Tibial artery (tissue), 4 donors: Measurements from ENCODE around the gene TTR.
A peak's percentile ranks its signal among the peaks of the same experiment; 100 is the strongest.

Experiments
- DNase-seq, 2 donors: peaks; one replicate each; pipeline ENCODE4 v3.0.0-alpha.2; 2019
- H3K27ac ChIP-seq, 2 donors: fragments of 200-600 bp; sonication (generic) in 1 of 2; 1 replicate in 1 of 2; 2 replicates in 1 of 2; pipeline ENCODE4 v1.5.1; 2018 to 2019; ENCODE audit warnings: mild to moderate bottlenecking in 1 of 2
- H3K27me3 ChIP-seq, 2 donors: fragments of 200-600 bp; sonication (generic) in 1 of 2; one replicate each; pipeline versions ENCODE4 v1.5.1 to v1.6.0; 2016 to 2019
- H3K36me3 ChIP-seq, 3 donors: fragments of 200-600 bp; sonication (generic) in 2 of 3; one replicate each; pipeline ENCODE4 v1.5.1; 2016 to 2019; ENCODE audit warnings: mild to moderate bottlenecking in 2 of 3
- H3K4me1 ChIP-seq, 4 donors: fragments of 200-600 bp; sonication (generic) in 2 of 4; 1 replicate in 3 of 4; 2 replicates in 1 of 4; pipeline ENCODE4 v1.5.1; 2016 to 2019
- H3K4me3 ChIP-seq, 2 donors: fragments of 200-600 bp; sonication (generic) in 1 of 2; 1 replicate in 1 of 2; 2 replicates in 1 of 2; pipeline ENCODE4 v1.5.1; 2018 to 2019; ENCODE audit warnings: mild to moderate bottlenecking in 2 of 2
- H3K9me3 ChIP-seq, 3 donors: fragments of 200-600 bp; sonication (generic) in 1 of 3; one replicate each; pipeline ENCODE4 v1.5.1; 2016 to 2019
- intact Hi-C: fragments of 100-400 bp; cut with DNase I; formaldehyde crosslinking; loops from one replicate; pipeline ENCODE4 v1.15.0; 2023; ENCODE audit warnings: low total_unique reads
- TF ChIP-seq, protein P1 (sequence below), 2 experiments: fragments of 200-600 bp in 1 of 2; fragments of 450-650 bp in 1 of 2; IDR thresholded peaks; one replicate each; pipeline ENCODE4 v1.5.1; 2017 to 2019; ENCODE audit warnings: antibody characterized with exemption in 2 of 2, mild to moderate bottlenecking in 1 of 2, moderate library complexity in 1 of 2

Gene TTR

DNA sequence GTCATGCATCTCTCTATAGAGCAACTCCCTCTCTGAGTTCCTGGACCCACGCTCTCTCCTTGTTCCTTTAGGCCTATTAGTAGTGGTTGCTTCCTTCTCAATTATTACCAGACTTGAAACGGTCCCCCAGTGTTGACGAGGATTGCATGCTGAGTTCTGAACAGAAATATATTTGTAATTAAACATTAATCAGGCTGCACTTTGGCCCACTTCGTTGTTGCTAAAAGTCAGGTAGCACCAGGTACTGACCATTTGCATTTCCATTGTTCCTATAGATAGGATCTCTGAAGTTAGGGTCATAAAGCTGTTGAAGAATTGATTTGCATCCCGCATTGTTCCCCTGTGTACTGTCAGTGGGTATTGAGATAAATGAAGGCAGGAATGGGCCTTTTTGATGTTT lies 36.9 kb upstream of the TTR start:
- no peaks in the 10 kb centered on the region for H3K27me3 ChIP-seq
- H3K4me3 ChIP-seq, result no peak overlapping the region
- intact Hi-C loops, result no loop called here
- no peaks in the 10 kb centered on the region for H3K36me3 ChIP-seq
- H3K9me3 ChIP-seq, result no peaks in the 10 kb centered on the region
- no peak for DNase-seq
- TF ChIP-seq, protein P1, sequence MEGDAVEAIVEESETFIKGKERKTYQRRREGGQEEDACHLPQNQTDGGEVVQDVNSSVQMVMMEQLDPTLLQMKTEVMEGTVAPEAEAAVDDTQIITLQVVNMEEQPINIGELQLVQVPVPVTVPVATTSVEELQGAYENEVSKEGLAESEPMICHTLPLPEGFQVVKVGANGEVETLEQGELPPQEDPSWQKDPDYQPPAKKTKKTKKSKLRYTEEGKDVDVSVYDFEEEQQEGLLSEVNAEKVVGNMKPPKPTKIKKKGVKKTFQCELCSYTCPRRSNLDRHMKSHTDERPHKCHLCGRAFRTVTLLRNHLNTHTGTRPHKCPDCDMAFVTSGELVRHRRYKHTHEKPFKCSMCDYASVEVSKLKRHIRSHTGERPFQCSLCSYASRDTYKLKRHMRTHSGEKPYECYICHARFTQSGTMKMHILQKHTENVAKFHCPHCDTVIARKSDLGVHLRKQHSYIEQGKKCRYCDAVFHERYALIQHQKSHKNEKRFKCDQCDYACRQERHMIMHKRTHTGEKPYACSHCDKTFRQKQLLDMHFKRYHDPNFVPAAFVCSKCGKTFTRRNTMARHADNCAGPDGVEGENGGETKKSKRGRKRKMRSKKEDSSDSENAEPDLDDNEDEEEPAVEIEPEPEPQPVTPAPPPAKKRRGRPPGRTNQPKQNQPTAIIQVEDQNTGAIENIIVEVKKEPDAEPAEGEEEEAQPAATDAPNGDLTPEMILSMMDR (IDR thresholded peaks at IDR 0.05), result no peak
- H3K27ac ChIP-seq, result no peak overlapping the region
- H3K4me1 ChIP-seq, result no peaks in the 10 kb centered on the region

DNA sequence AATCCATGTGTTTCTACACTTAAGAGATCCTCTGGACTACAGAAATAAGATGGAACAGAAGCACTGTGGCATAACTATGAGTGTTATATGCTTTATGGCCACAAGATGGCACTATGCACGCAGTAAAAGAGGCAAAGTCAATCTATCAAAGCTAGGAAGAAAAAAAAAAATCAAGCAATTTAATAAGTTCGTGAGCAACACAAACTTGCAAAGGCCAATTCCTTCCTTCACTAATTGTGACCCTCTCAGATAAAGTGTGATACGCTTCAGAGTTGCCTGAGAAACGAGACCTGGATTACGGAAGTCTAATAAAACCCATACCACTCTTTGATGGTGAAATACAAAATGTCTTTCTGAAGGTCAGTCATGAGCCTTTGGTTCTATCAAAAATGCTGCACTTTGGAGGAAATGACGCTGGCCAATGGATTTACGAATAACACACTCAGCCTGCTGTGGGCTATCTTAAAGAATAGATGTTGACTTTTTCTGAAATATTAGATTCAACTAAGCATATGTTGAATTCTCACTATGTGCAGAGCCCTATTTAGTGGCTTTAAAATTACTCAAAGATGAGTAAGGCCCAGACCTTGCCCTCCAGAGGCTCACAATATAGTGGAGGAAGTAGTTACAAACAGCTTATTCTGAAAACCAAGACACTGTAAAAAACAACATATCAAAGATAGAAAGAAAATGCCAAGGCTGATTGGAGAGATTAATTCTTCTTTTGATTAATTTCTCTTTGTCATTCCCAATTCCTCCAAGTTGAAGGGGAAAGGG lies 35.5 kb upstream of the TTR start:
- TF ChIP-seq, protein P1 (IDR thresholded peaks at IDR 0.05), result peak; percentile 68 to 82
- no peaks in the 10 kb centered on the region for H3K27me3 ChIP-seq
- intact Hi-C loops, result no loop called here
- DNase-seq, result no peak
- H3K4me3 ChIP-seq, result no peak overlapping the region
- no peaks in the 10 kb centered on the region for H3K36me3 ChIP-seq
- no peaks in the 10 kb centered on the region for H3K9me3 ChIP-seq
- H3K27ac ChIP-seq, result no peak overlapping the region
- no peaks in the 10 kb centered on the region for H3K4me1 ChIP-seq

DNA sequence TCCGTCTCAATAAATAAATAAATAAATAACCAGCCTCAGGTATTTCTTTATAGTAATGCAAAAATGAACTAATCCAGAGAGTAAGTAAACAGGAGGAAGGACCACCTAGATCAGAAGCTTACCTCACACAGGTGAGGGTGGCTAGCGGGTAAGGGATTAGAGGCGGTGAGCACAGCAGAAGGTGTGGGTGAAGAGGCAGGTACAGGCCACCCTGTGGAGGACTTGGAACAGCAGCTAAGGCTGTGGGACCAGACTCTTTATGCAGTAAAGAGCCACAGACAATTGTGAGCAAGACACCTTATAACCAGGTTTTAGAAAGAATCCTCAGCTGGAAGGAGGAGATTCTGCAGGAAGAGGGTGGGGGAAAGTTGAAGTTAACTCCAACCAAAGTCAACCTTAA lies 34.2 kb upstream of the TTR start:
- H3K9me3 ChIP-seq, result no peaks in the 10 kb centered on the region
- H3K27ac ChIP-seq, result no peak overlapping the region
- intact Hi-C loops, result no loop called here
- TF ChIP-seq, protein P1 (IDR thresholded peaks at IDR 0.05), result no peak
- H3K27me3 ChIP-seq, result no peaks in the 10 kb centered on the region
- no peaks in the 10 kb centered on the region for H3K36me3 ChIP-seq
- no peak for DNase-seq
- H3K4me1 ChIP-seq, result no peaks in the 10 kb centered on the region
- H3K4me3 ChIP-seq, result no peak overlapping the region

DNA sequence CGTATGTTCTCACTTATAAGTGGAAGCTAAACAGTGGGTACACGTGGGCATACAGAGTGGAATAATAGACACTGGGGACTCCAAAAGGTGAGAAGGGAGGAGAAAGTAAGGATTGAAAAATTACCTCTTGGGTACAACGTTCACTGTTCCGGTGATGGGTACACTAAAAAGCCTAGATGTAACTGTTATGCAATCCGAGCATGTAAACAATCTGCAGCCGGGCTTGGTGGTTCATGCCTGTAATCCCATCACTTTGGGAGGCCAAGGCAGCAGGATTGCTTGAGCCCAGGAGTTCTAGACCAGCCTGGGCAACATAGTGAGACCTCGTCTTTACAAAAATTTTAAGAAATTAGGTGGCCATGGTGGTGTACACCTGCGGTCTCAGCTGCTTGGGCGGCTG lies 33.1 kb upstream of the TTR start:
- Histone ChIP-seq H3K4me3 (no peak overlapping the region), H3K36me3 (no peaks in the 10 kb centered on the region), H3K27me3 (no peaks in the 10 kb centered on the region), H3K9me3 (no peaks in the 10 kb centered on the region), H3K4me1 (no peaks in the 10 kb centered on the region), H3K27ac (no peak overlapping the region)
- TF ChIP-seq, protein P1 (IDR thresholded peaks at IDR 0.05), result no peak
- intact Hi-C loops, result no loop called here
- DNase-seq, result no peak

DNA sequence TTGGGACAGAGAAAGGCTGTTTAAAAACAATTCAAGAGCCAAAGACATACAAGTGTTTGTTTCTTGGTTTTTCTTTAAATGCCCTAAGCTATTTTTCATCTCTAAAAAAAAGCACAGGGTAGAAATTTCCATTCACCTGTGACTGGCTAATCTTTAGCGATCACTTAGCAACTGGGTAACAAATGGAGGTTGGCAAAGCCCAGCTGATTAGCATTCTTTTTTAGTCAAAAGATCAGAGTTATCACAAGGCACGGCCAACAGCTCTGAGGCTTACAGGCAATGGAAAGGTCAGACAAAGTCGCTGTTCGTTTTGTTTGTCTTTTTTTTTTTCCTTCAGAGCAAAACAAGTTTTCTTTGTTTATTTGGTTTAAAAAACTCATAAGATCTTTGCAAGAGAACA lies 29.0 kb upstream of the TTR start:
- intact Hi-C loops, result no loop called here
- no peaks in the 10 kb centered on the region for H3K4me1 ChIP-seq
- no peaks in the 10 kb centered on the region for H3K36me3 ChIP-seq
- no peak overlapping the region for H3K4me3 ChIP-seq
- TF ChIP-seq, protein P1 (IDR thresholded peaks at IDR 0.05), result no peak
- peaks cover 0 to 3% of the 10 kb centered on the region in 2 donors for H3K27me3 ChIP-seq
- no peak overlapping the region for H3K27ac ChIP-seq
- H3K9me3 ChIP-seq, result no peaks in the 10 kb centered on the region
- no peak for DNase-seq
